Hepatocyte (in vitro differentiated cells): ENCODE results near the gene FBXO42.

ENCODE experiments used
- CTCF ChIP-seq: fragments of 200-600 bp; sonication (generic); IDR thresholded peaks from 2 replicates; pipeline ENCODE4 v1.5.1; 2016; ENCODE audit warnings: antibody characterized with exemption, mild to moderate bottlenecking; ENCODE audit not compliant: poor library complexity
- EZH2 ChIP-seq: fragments of 200-600 bp; sonication (generic); IDR thresholded peaks from 2 replicates; pipeline ENCODE4 v1.6.1; 2016; ENCODE audit warnings: antibody characterized with exemption, mild to moderate bottlenecking, borderline replicate concordance

DNA sequence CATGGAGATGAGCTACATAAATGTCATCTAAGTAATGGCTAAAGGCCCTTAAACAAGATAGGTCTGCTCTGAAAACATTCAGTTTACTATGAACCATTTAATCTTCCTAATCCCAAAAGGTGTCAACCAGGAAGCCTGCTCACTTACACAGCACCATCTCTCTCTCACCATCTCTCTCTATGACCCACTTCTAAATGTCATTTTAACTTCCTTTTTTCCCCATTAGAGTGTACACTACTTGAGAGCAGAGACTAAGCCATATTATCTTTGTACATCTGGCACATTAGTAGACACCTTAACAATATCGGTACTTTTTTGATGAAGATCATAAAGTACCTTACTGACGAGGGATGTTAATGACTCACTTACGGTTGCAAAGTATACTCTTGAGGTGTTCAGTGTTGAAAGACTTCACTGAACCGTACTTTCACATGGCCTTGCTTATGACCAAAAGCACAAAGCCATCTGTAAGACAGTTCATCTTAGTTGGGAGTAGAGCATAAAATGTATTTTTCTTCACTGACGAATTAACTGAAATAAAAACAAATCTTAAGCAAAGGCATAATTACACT is 25.4 kb downstream of the FBXO42 start:
- TF ChIP-seq CTCF (no peak), EZH2 (no peak)
